Measurements from ENCODE around the gene TRIO. TPM values are rescaled to one million over a fixed set of nuclear protein-coding genes. Genes with fewer than 3 reads are reported as not detected.

TRIO gene
- total and polyA plus RNA-seq, 11 donors = 35.2 to 99.1 (median 58.4) TPM

GRCh38 chr5:14108170-14108996 lies 34.8 kb upstream of the TRIO start:
- Histone ChIP-seq H3K9me3 (no peaks in the 10 kb centered on the region), H3K4me3 (peak overlapping the region in 9 of 12 donors; percentile 19 to 43 (median 30)), H3K4me1 (peaks cover 0 to 21% (median 5%) of the 10 kb centered on the region in 12 donors), H3K27me3 (no peaks in the 10 kb centered on the region), H3K36me3 (no peaks in the 10 kb centered on the region), H3K27ac (no peak overlapping the region)
- intact Hi-C loops (cut with DNase I) = loop anchor here in 9 of 10 donors (1.0 to 10.0 kb wide), 13 partner anchors 34 to 546 kb away; partner anchors contain the start of gene TRIO (in 4 of the 9)
- DNase-seq (peak in 4 of 5 donors; percentile 51 to 66 (median 58)), ATAC-seq (peak; percentile 75 to 84 (median 80))
- TF ChIP-seq CTCF (IDR thresholded peaks at IDR 0.05) = peak; percentile 55 to 84 (median 78)
- TF ChIP-seq POLR2A (IDR thresholded peaks at IDR 0.05) = no peak
- WGBS, 4 donors = 23 to 29% (median 26%) methylated on average over 21 of the region's 21 CpGs

GRCh38 chr5:14109041-14109747 lies 33.9 kb upstream of the TRIO start:
- DNase-seq = peak in 1 of 5 donors; percentile 30
- no peaks in the 10 kb centered on the region for H3K27me3 ChIP-seq
- H3K36me3 ChIP-seq = no peaks in the 10 kb centered on the region
- H3K4me3 ChIP-seq = no peak overlapping the region
- WGBS, 4 donors = 83 to 86% (median 84%) methylated on average over 8 of the region's 8 CpGs
- peaks cover 0 to 27% (median 6%) of the 10 kb centered on the region in 12 donors for H3K4me1 ChIP-seq
- intact Hi-C loops (cut with DNase I) = loop anchor here in 9 of 10 donors (2.0 to 10.0 kb wide), 12 partner anchors 33 to 546 kb away; partner anchors contain the start of gene TRIO (in 4 of the 9)
- no peak overlapping the region for H3K27ac ChIP-seq
- peak in 1 of 4 donors; percentile 55 for ATAC-seq
- H3K9me3 ChIP-seq = no peaks in the 10 kb centered on the region
- TF ChIP-seq POLR2A (IDR thresholded peaks at IDR 0.05) (no peak), CTCF (IDR thresholded peaks at IDR 0.05) (no peak)

GRCh38 chr5:14109771-14110170 lies 33.4 kb upstream of the TRIO start:
- H3K27ac ChIP-seq = no peak overlapping the region
- DNase-seq (no peak), ATAC-seq (no peak)
- H3K27me3 ChIP-seq = no peaks in the 10 kb centered on the region
- peaks cover 0 to 32% (median 8%) of the 10 kb centered on the region in 12 donors for H3K4me1 ChIP-seq
- H3K36me3 ChIP-seq = no peaks in the 10 kb centered on the region
- no peaks in the 10 kb centered on the region for H3K9me3 ChIP-seq
- H3K4me3 ChIP-seq = no peak overlapping the region
- intact Hi-C loops (cut with DNase I) = loop anchor here (2.0 to 10.0 kb wide), 13 partner anchors 33 to 545 kb away; partner anchors contain the start of gene TRIO (in 4 of the 10)
- WGBS, 4 donors = 64 to 68% (median 65%) methylated on average over 7 of the region's 7 CpGs
- TF ChIP-seq POLR2A (IDR thresholded peaks at IDR 0.05) (no peak), CTCF (IDR thresholded peaks at IDR 0.05) (no peak)

- Histone ChIP-seq H3K27me3 (no peaks in the 10 kb centered on the region), H3K4me3 (no peak overlapping the region), H3K4me1 (peaks cover 0 to 32% (median 9%) of the 10 kb centered on the region in 12 donors), H3K36me3 (no peaks in the 10 kb centered on the region), H3K27ac (no peak overlapping the region), H3K9me3 (no peaks in the 10 kb centered on the region)
- TF ChIP-seq POLR2A (IDR thresholded peaks at IDR 0.05) = no peak
- TF ChIP-seq CTCF (IDR thresholded peaks at IDR 0.05) = no peak
- ATAC-seq = no peak
- 60 to 70% (median 67%) methylated on average over 4 of the region's 4 CpGs for WGBS, 4 donors
- DNase-seq = no peak
- intact Hi-C loops (cut with DNase I) = loop anchor here in 2 of 10 donors (2.0 to 5.0 kb wide), 2 partner anchors 37 to 161 kb away; no protein-coding TSS in a partner anchor
These were observed 32.9 kb upstream of the TRIO start for GRCh38 chr5:14110196-14110595.
